SW480 (cell line): Measurements from ENCODE around the gene SRC.
"Not testable (repeated sequence)": the region's sequence is repeated elsewhere in the genome, so short reads cannot be mapped to it uniquely, and the experiment has no call there.

Source experiments
- DNase-seq: peaks from one replicate; pipeline ENCODE4 v3.0.0-alpha.2; 2016; ENCODE audit warnings: low spot score

Gene SRC

DNA sequence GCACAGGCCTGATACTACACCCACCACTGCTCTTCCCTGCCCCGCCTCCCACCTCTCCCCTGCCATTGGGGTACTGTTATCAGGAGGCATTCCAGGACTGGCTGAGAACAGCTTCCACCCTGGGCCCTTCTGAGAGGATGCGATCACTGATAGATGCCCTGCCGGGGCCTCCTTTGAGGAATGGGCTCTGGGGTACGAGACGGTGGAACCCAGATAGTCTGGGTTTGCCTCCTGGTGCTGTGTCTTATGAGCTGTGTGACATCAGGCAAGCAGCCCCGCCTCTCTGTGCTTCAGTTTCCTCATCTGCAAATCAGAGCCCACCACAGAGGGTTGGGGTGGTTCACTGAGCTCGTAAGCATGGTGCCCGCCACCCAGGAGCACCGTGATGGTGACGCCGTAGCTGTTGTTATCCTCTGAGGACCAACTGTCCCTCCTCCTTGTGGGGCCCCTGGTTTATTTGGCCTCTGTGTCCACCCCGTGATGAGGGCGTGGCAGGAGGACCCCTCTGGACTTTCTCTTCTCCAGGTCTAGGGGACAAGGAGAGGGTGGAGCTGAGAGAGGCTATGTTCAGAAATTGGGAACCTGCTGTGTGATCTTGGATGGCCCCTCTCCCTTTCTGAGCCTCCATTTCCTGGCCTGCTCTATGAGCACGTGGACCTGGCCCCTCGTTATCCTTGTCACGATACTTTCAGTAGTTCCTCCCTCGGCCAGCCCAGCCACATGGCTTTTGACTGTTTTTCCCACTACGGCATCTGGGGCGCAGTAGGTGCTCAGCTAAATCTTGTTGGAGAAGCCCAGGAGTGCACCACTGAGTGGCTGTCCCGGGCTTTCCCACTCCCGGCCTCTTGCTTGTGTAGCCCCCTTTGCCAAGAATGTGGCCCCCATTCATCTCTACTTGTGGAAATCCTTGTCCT, 18.3 kb downstream of the SRC start:
- DNase-seq = no peak

DNA sequence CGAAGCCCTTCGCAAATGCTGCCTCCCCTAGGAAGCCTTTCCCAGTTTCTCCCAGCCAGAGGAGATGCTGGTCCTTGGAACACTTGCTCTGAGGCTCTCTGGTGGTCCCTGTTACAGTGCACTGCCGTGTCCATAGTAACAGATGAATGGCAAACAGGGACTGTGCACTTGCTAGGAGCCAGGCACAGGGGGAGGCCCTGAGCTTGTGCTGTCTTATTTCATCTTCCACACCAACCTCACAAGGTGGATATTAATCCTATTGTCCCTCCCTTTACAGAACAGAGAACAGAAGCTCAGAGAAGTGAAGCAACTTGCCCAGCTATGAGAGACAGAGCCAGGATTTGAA, 19.0 kb downstream of the SRC start:
- no peak for DNase-seq

- DNase-seq = no peak
Observed at GRCh38 chr20:37365760-37366638, 20.1 kb downstream of the SRC start.

DNA sequence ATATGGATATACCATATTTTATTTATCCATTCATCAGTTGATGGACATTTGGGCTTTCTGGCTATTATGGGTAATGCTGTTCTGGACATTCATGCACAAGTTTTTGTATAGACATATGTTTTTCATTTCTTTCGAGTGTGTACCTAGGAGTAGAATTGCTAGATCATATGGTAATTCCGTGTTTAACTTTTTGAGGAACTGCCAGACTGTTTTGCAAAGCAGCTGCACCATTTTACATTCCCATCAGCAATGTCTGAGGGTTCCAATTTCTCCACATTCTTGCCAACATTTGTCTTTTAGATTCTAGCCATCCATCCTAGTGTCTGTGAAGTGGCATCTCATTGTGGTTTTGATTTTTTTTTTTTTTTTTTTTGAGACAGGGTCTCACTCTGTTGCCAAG, 20.8 kb downstream of the SRC start:
- no peak for DNase-seq

DNA sequence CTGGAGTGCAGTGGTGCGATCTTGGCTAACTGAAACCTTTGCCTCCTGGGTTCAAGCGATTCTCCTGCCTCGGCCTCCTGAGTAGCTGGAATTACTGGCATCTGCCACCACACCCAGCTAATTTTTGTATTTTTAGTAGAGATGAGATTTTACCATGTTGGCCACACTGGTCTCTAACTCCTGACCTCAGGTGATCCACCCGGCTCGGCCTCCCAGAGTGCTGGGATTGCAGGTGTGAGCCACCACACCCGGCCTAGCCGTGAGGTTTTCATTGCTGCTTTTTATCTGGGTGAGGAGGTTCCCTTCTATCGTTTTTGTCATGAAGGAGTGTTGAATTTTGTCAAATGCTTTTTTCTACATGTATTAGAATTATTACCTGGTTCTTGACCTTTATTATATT, 23.9 kb downstream of the SRC start:
- no peak for DNase-seq

GRCh38 chr20:37371845-37372244, 25.9 kb downstream of the SRC start:
- not testable (repeated sequence) for DNase-seq

- no peak for DNase-seq
Observed at GRCh38 chr20:37372441-37372840, 26.5 kb downstream of the SRC start.

DNA sequence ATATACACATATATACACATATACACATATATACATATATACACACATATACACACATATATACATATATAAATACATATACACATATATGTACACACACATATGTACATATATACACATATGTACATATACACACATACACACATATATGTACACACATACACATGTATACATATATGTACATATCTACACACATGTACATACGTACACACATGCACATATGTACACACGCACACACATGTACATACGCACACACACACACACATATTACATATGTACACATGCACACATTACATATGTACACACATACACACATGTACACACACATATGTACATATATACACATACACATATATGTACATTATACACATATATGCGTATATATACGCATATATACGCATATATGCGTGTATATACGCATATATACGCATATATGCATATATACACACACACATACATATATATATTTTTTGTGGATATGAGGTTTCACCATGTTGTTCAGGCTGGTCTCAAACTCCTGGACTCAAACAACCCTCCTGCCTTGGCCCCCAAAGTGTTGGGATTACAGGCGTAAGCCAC, 27.2 kb downstream of the SRC start:
- no peak for DNase-seq

DNA sequence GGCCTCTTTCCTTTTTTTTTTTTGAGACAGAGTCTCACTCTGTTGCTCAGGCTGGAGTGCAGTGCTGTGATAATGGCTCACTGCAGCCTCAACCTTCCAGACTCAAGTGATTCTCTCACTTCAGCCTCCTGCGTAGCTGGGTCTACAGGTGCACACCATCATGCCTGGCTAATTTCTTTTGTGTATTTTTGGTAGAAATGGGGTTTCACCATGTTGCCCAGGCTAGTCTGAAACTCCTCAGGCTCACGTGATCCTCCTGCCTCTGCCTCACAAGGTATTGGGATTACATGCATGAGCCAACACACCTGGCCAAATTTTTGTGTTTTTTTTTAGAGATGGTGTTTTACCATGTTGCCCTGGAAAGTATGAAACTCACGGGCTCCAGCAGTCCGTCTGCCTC, 29.3 kb downstream of the SRC start:
- no peak for DNase-seq

DNA sequence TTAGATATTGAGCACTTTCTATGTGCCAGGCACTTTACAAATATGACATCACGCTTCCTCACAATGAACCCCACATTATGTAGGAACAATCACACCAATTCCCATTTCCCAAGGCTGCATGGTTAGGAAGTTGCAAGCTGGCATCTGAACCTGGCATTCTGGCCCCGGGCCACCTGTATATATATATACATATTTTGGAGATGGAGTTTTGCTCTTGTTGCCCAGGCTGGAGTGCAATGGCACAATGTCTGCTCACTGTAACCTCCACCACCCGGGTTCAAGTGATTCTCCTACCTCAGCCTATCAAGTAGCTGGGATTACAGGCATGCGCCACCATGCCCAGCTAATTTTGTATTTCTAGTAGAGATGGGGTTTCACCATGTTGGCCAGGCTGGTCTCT, 30.4 kb downstream of the SRC start:
- DNase-seq = no peak

DNA sequence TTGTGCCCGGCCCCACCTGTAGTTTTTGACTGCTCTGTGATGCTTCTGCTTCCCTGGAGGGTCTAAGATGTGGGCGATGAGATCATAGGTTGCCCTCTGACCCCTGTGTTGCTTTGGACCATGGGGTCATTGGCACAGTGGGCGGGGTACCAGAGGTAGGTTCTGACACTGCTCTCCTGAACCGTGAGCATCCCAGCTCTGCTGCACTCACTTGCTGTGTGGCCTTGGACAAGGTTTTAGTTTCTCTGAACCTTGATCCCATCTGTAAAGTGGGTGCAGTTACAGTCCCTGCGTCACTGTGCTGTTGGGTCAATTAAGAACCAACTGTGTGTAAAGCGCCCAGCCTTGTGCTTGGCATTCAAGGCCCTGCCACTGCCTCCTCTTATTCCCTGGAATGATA, 30.9 kb downstream of the SRC start:
- DNase-seq = no peak

DNA sequence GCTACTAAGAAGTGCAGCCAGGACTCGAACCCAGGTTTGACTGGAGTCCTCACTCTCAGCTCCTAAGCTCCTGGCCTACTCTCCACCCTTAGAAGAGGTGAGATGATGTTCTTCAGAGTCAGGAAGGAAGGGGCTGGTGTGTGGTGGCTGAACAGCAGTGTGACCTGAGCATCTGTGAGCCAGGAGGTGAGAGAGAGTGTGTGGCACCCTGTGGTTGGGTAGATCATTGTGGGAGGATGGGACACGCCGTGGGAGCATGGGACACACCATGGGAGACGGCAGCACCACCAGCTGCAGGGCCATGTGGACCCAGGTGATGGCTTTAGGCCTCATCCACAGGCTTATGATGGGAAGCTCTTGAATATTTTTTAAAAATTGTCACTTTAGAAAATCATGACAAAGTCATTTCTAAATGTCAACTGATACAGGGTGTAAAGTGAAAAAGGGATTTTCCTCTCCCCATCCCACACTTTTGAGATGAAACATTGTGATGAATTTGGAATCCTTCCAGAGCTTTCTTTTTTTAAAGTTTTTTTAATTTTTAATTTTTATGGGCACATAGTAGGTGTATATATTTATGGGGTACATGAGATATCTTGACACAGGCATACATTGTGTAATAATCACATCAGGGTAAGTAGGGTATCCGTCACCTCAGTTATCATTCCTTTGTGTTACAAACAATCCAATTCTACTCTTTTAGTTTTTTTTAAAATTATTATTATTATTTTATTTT, 31.6 kb downstream of the SRC start:
- no peak for DNase-seq

GRCh38 chr20:37378420-37378784, 32.5 kb downstream of the SRC start:
- no peak for DNase-seq

- DNase-seq = no peak
Observed at GRCh38 chr20:37378785-37379598, 33.1 kb downstream of the SRC start.

GRCh38 chr20:37379967-37380828, 34.3 kb downstream of the SRC start:
- DNase-seq = peak; percentile 55

- DNase-seq = no peak
Observed at GRCh38 chr20:37380864-37381579, 35.1 kb downstream of the SRC start.

GRCh38 chr20:37381621-37382471, 35.9 kb downstream of the SRC start:
- DNase-seq = no peak

GRCh38 chr20:37382482-37383120, 36.7 kb downstream of the SRC start:
- no peak for DNase-seq
